A673 (cell line): ENCODE results near the gene BMP3.

ENCODE experiments used
- CTCF ChIP-seq: fragments of 300-800, 200-600 bp; sonication (generic); conservative IDR thresholded peaks from 2 replicates; pipeline ENCODE4 v1.5.1; 2017; ENCODE audit warnings: low read depth, mild to moderate bottlenecking, antibody characterized with exemption, low read length, moderate library complexity, mixed read lengths
- EZH2 ChIP-seq: fragments of 200-600 bp; sonication (generic); IDR thresholded peaks from 2 replicates; pipeline ENCODE4 v1.6.1; 2017; ENCODE audit warnings: borderline replicate concordance, low read depth, mild to moderate bottlenecking, mixed read lengths, antibody characterized with exemption, low read length; ENCODE audit not compliant: poor library complexity, severe bottlenecking

GRCh38 chr4:81019006-81019405 is 11.5 kb upstream of the BMP3 start:
- TF ChIP-seq EZH2 (no peak), CTCF (no peak)
